T-helper 17 cell (primary cell): ENCODE data around the gene SOX6. TPM values are rescaled to one million over a fixed set of nuclear protein-coding genes. Genes with fewer than 3 reads are reported as not detected.
"Not testable (repeated sequence)": the region's sequence is repeated elsewhere in the genome, so short reads cannot be mapped to it uniquely, and the experiment has no call there.

Source experiments
- ATAC-seq: fragments of 150-1000 bp; cut with Tn5 transposase; 2 replicates; pipeline ENCODE4 v1.10.0; 2021; ENCODE audit warnings: mild to moderate bottlenecking, moderate library complexity
- DNase-seq, 3 donors: peaks; one replicate each; pipeline versions ENCODE4 v3.0.0 to v3.0.0-alpha.2; 2020 to 2021
- H3K9me3 ChIP-seq: one replicate; pipeline ENCODE4 v1.7.0; 2013; ENCODE audit warnings: low read length, mild to moderate bottlenecking; ENCODE audit not compliant: control insufficient read depth, poor library complexity, severe bottlenecking
- H3K27ac Mint-ChIP-seq: one replicate; pipeline ENCODE4 v1.8.0; 2022; ENCODE audit warnings: mild to moderate bottlenecking, moderate library complexity, mixed read lengths
- H3K27me3 Mint-ChIP-seq: one replicate; pipeline ENCODE4 v1.8.0; 2022; ENCODE audit warnings: mixed read lengths
- H3K36me3 Mint-ChIP-seq: one replicate; pipeline ENCODE4 v1.8.0; 2022; ENCODE audit warnings: low read depth, mixed read lengths
- H3K4me1 Mint-ChIP-seq: one replicate; pipeline ENCODE4 v1.8.0; 2022; ENCODE audit warnings: mild to moderate bottlenecking, mixed read lengths
- H3K4me3 Mint-ChIP-seq: one replicate; pipeline ENCODE4 v1.8.0; 2022; ENCODE audit warnings: mild to moderate bottlenecking, moderate library complexity, mixed read lengths
- total RNA-seq, 4 donors: library from RNA in 2 of 4; stranded (reverse) in 2 of 4; gene quantifications; one replicate each; pipeline ENCODE4 v1.2.3 and lab custom pipeline; 2022 to 2026

Gene SOX6
- total RNA-seq, 2 donors from 2014 or later: 0.10 TPM; not detected in 1

DNA sequence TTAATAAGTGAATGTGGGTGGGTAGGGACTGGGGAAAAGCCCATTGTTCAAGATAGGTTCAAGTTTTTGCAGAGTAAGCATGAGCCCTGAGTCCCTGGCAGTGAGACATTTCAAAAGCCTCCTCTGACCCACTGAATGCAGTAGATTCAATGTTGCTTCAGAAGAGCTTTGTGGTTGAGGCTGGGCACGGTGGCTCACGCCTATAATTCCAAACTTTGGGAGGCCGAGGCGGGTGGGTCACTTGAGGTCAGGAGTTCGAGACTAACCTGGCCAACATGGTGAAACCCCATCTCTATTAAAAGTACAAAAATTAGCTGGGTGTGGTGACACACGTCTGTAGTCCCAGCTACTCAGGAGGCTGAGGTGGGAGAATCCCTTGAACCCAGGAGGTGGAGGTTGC is 433.6 kb downstream of the SOX6 start:
- H3K9me3 ChIP-seq, H3K36me3 Mint-ChIP-seq, ATAC-seq, H3K4me3 Mint-ChIP-seq, H3K27me3 Mint-ChIP-seq, H3K4me1 Mint-ChIP-seq, H3K27ac Mint-ChIP-seq, DNase-seq: not testable (repeated sequence)

DNA sequence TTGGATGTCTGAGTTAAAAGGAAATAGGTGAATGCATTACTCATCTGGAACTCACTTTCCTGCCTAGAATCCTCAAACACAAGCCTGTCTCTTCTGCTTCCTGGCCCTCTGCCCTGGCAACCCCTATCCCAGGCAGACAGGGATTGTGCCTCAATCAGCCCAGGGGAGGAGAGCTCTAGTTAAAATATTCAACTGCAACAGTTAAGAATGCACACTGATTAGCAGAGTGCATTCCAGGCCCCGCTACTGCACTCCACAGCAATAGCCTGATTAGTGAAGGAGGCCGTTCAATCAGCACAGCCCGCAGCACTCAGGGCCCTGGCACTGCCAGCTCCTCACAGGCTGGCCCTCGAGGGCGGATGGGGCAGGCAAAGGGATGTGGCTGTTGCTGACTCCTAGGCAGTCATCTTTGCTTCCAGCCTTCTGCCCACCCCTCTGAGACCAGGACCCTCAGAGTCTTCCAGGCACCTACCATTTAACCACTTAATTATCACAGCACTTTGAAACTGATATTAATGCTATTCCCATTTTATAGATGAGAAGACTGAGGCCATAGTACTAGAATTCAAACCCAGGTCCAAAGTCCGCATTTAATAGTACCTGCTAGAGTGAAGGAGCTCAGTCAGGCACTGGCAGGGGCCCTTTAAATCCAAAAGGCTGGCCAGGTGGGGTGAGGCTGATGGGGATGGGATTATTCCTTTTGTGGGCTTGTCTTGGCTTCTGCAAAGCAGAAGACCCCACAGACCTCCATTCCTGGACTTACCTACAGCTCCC is 435.3 kb downstream of the SOX6 start:
- H3K9me3 ChIP-seq: no peaks in the 10 kb centered on the region
- Mint-ChIP-seq H3K4me3 (no peak overlapping the region), H3K27me3 (peaks cover 5% of the 10 kb centered on the region), H3K27ac (no peak overlapping the region), H3K4me1 (no peaks in the 10 kb centered on the region), H3K36me3 (peaks cover 2% of the 10 kb centered on the region)
- DNase-seq (no peak), ATAC-seq (no peak)

DNA sequence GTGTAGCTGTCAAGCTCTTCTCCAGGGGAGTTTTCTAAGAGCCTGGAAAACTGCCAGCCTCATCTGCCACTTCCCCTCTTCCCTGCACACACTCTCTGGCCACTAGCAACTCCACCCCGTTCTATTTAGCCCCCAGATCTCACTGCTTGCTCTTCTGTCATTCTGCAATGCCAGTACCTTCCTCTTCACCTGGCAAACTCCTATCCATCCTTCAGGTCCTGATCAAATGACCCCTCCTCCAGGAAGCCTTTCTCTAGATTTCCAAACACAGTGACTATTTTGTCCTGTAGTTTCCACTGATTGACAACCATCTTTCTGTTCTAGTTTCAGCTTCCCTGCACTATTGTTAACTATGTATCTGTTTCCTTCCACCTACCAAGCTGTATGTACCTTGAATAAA is 437.7 kb downstream of the SOX6 start:
- Mint-ChIP-seq H3K27ac (no peak overlapping the region), H3K27me3 (peaks cover 5% of the 10 kb centered on the region), H3K4me1 (no peaks in the 10 kb centered on the region), H3K4me3 (no peak overlapping the region), H3K36me3 (peaks cover 2% of the 10 kb centered on the region)
- ATAC-seq (no peak), DNase-seq (no peak)
- H3K9me3 ChIP-seq: no peaks in the 10 kb centered on the region

- peaks cover 2% of the 10 kb centered on the region for H3K36me3 Mint-ChIP-seq
- H3K27me3 Mint-ChIP-seq: peaks cover 5% of the 10 kb centered on the region
- H3K4me1 Mint-ChIP-seq: no peaks in the 10 kb centered on the region
- DNase-seq (no peak), ATAC-seq (no peak)
- no peak overlapping the region for H3K4me3 Mint-ChIP-seq
- no peak overlapping the region for H3K27ac Mint-ChIP-seq
- H3K9me3 ChIP-seq: no peaks in the 10 kb centered on the region
Observed at GRCh38 chr11:15918212-15918611, 438.1 kb downstream of the SOX6 start.
